ENCODE data around the gene MAK. TPM values are rescaled to one million over a fixed set of nuclear protein-coding genes. Genes with fewer than 3 reads are reported as not detected.

Gene MAK
- total RNA-seq, 1 experiment from 2014 or later: 0.20 TPM

- no peak overlapping the region for H3T11ph ChIP-seq (ENCODE audit: low read length)
- H3K18ac ChIP-seq (ENCODE audit: insufficient read length, low read depth, low read length): no peak overlapping the region
- no peaks in the 10 kb centered on the region for H3K27me3 ChIP-seq (ENCODE audit: insufficient read depth, low read length)
- Mint-ChIP-seq H3K27ac (peak overlapping the region in 1 of 3 experiments; percentile 38; a peak in 2 of 7 replicates), H3K36me3 (ENCODE audit: insufficient read depth in 1 of 3, low read depth in 3 of 3) (peaks cover 3 to 28% (median 21%) of the 10 kb centered on the region in 3 experiments; a peak in 6 of 7 replicates), H3K9me3 (peaks cover 0 to 4% of the 10 kb centered on the region in 2 experiments; a peak in 3 of 5 replicates), H3K4me1 (no peaks in the 10 kb centered on the region), H3K27me3 (ENCODE audit: low read depth) (no peaks in the 10 kb centered on the region), H3K4me3 (no peak overlapping the region)
- no peak overlapping the region for H3K23ac ChIP-seq (ENCODE audit: insufficient read length, low read depth, low read length)
- no peak overlapping the region for H2BK15ac ChIP-seq (ENCODE audit: low read depth, low read length)
- H3K14ac ChIP-seq (ENCODE audit: insufficient read depth, low read length): no peak overlapping the region
- H2AK5ac ChIP-seq (ENCODE audit: insufficient read length, low read length): no peak overlapping the region
- no peak overlapping the region for H4K5ac ChIP-seq (ENCODE audit: insufficient read length, low read depth, low read length)
- TF ChIP-seq CTCF (conservative IDR thresholded peaks at IDR 0.05): no peak
- no peaks in the 10 kb centered on the region for H3K79me1 ChIP-seq (ENCODE audit: insufficient read depth, low read depth, low read length, poor library complexity, severe bottlenecking)
- H2BK12ac ChIP-seq (ENCODE audit: insufficient read length, low read depth, low read length): no peak overlapping the region
- no peak overlapping the region for H2BK20ac ChIP-seq (ENCODE audit: low read depth, low read length, poor library complexity, severe bottlenecking)
- H3K23me2 ChIP-seq (ENCODE audit: insufficient read length, low read depth, low read length, poor library complexity, severe bottlenecking): no peaks in the 10 kb centered on the region
- H3K4me1 ChIP-seq (ENCODE audit: insufficient read depth, low read length): no peaks in the 10 kb centered on the region
- DNase-seq: no peak
- no peak overlapping the region for H4K91ac ChIP-seq (ENCODE audit: insufficient read length, low read depth, low read length)
- H3K56ac ChIP-seq (ENCODE audit: insufficient read length, low read depth, low read length): no peak overlapping the region
- H3K4ac ChIP-seq (ENCODE audit: low read depth, low read length): no peak overlapping the region
- no peak overlapping the region for H4K8ac ChIP-seq (replicated peaks; ENCODE audit: insufficient read length, low read depth, low read length)
- H3K9me3 ChIP-seq (ENCODE audit: control insufficient read depth, low read depth, low read length): no peaks in the 10 kb centered on the region
- no peak overlapping the region for H3K27ac ChIP-seq (ENCODE audit: insufficient read length, low read depth, low read length)
- WGBS (ENCODE audit: extremely low coverage, insufficient read length, low lambda C conversion rate): no CpG with 5 or more reads among the region's 8 CpGs
- H2BK120ac ChIP-seq (ENCODE audit: low read depth, low read length, poor library complexity, severe bottlenecking): no peak overlapping the region
- no peak overlapping the region for H2AFZ ChIP-seq (ENCODE audit: low read length)
- no peak overlapping the region for H2BK5ac ChIP-seq (ENCODE audit: insufficient read length, low read length)
- no peak overlapping the region for H3K4me2 ChIP-seq (ENCODE audit: insufficient read depth, insufficient read length, low read length)
- H3K79me2 ChIP-seq (ENCODE audit: insufficient read depth, low read length): no peaks in the 10 kb centered on the region
- H3K9ac ChIP-seq (ENCODE audit: extremely low read depth, insufficient read length, low read length): no peak overlapping the region
- H4K20me1 ChIP-seq (ENCODE audit: control insufficient read depth, insufficient read depth, insufficient read length): no peaks in the 10 kb centered on the region
These were observed 124.4 kb downstream of the MAK start for GRCh38 chr6:10713962-10714361.

Other genes with a start within 250 kb of the MAK start
- gene C6orf52, start 143.9 kb downstream of the MAK start, total RNA-seq (2021): 1.8 and 2.3 TPM in 2 replicates
- gene PAK1IP1, start 143.6 kb downstream of the MAK start, total RNA-seq (2021): 43.6 and 44.8 TPM in 2 replicates
- gene TMEM14C, start 115.5 kb downstream of the MAK start, total RNA-seq (2021): 94.4 and 104 TPM in 2 replicates
- 104 and 107 TPM in 2 replicates for gene TMEM14B, start 90.7 kb downstream of the MAK start, total RNA-seq (2021)
- gene GCM2, start 43.5 kb upstream of the MAK start, total RNA-seq (2021): 0.11 and 0.15 TPM in 2 replicates
- gene SYCP2L, start 48.5 kb upstream of the MAK start, total RNA-seq (2021): 3.5 and 4.3 TPM in 2 replicates
- gene ELOVL2, start 205.8 kb upstream of the MAK start, total RNA-seq (2021): 0.46 and 0.57 TPM in 2 replicates